ENCODE data around the gene CALML3. TPM values are rescaled to one million over a fixed set of nuclear protein-coding genes. Genes with fewer than 3 reads are reported as not detected.

Gene CALML3
- total RNA-seq, 1 donor from 2014 or later, result not detected

GRCh38 chr10:5502571-5503476 is 21.9 kb upstream of the CALML3 start:
- Mint-ChIP-seq H3K27ac (peak overlapping the region; percentile 45), H3K9me3 (no peaks in the 10 kb centered on the region), H3K36me3 (no peaks in the 10 kb centered on the region)

GRCh38 chr10:5503477-5503835 is 21.3 kb upstream of the CALML3 start:
- Mint-ChIP-seq H3K36me3 (no peaks in the 10 kb centered on the region), H3K27ac (peak overlapping the region; percentile 45), H3K4me1 (ENCODE audit: unreplicated experiment) (peaks cover 32% of the 10 kb centered on the region), H3K9me3 (no peaks in the 10 kb centered on the region), H3K27me3 (no peaks in the 10 kb centered on the region), H3K4me3 (peak overlapping the region; percentile 39)
- DNase-seq (ENCODE audit: extremely low spot score, unreplicated experiment), result no peak
- no peak for TF ChIP-seq CTCF (conservative IDR thresholded peaks at IDR 0.05)

More at GRCh38 chr10:5502571-5503476, 21.9 kb upstream of the CALML3 start:
- no peaks in the 10 kb centered on the region for H3K27me3 Mint-ChIP-seq
- peaks cover 32% of the 10 kb centered on the region for H3K4me1 Mint-ChIP-seq (ENCODE audit: unreplicated experiment)
- H3K4me3 Mint-ChIP-seq, result peak overlapping the region; percentile 39
- no peak for TF ChIP-seq CTCF (conservative IDR thresholded peaks at IDR 0.05)
- DNase-seq (ENCODE audit: extremely low spot score, unreplicated experiment), result no peak

GRCh38 chr10:5504146-5505072 is 20.4 kb upstream of the CALML3 start:
- DNase-seq (ENCODE audit: extremely low spot score, unreplicated experiment), result no peak
- H3K27me3 Mint-ChIP-seq, result no peaks in the 10 kb centered on the region
- H3K36me3 Mint-ChIP-seq, result no peaks in the 10 kb centered on the region
- peaks cover 32% of the 10 kb centered on the region for H3K4me1 Mint-ChIP-seq (ENCODE audit: unreplicated experiment)
- H3K27ac Mint-ChIP-seq, result peak overlapping the region; percentile 45
- no peak for TF ChIP-seq CTCF (conservative IDR thresholded peaks at IDR 0.05)
- H3K4me3 Mint-ChIP-seq, result no peak overlapping the region
- H3K9me3 Mint-ChIP-seq, result no peaks in the 10 kb centered on the region

- H3K27ac Mint-ChIP-seq, result no peak overlapping the region
- no peaks in the 10 kb centered on the region for H3K27me3 Mint-ChIP-seq
- no peak for TF ChIP-seq CTCF (conservative IDR thresholded peaks at IDR 0.05)
- H3K4me1 Mint-ChIP-seq (ENCODE audit: unreplicated experiment), result peaks cover 35% of the 10 kb centered on the region
- H3K36me3 Mint-ChIP-seq, result no peaks in the 10 kb centered on the region
- no peak overlapping the region for H3K4me3 Mint-ChIP-seq
- no peak for DNase-seq (ENCODE audit: extremely low spot score, unreplicated experiment)
- no peaks in the 10 kb centered on the region for H3K9me3 Mint-ChIP-seq
These were observed 18.5 kb upstream of the CALML3 start for GRCh38 chr10:5506246-5506645.

- H3K27me3 Mint-ChIP-seq, result no peaks in the 10 kb centered on the region
- no peaks in the 10 kb centered on the region for H3K36me3 Mint-ChIP-seq
- no peak overlapping the region for H3K27ac Mint-ChIP-seq
- TF ChIP-seq CTCF (conservative IDR thresholded peaks at IDR 0.05), result no peak
- no peaks in the 10 kb centered on the region for H3K9me3 Mint-ChIP-seq
- peaks cover 30% of the 10 kb centered on the region for H3K4me1 Mint-ChIP-seq (ENCODE audit: unreplicated experiment)
- no peak for DNase-seq (ENCODE audit: extremely low spot score, unreplicated experiment)
- H3K4me3 Mint-ChIP-seq, result no peak overlapping the region
These were observed 17.8 kb upstream of the CALML3 start for GRCh38 chr10:5506751-5507648.
